ENCODE measurements around the gene COG8.
A peak's percentile ranks its signal among the peaks of the same experiment; 100 is the strongest.

DNA sequence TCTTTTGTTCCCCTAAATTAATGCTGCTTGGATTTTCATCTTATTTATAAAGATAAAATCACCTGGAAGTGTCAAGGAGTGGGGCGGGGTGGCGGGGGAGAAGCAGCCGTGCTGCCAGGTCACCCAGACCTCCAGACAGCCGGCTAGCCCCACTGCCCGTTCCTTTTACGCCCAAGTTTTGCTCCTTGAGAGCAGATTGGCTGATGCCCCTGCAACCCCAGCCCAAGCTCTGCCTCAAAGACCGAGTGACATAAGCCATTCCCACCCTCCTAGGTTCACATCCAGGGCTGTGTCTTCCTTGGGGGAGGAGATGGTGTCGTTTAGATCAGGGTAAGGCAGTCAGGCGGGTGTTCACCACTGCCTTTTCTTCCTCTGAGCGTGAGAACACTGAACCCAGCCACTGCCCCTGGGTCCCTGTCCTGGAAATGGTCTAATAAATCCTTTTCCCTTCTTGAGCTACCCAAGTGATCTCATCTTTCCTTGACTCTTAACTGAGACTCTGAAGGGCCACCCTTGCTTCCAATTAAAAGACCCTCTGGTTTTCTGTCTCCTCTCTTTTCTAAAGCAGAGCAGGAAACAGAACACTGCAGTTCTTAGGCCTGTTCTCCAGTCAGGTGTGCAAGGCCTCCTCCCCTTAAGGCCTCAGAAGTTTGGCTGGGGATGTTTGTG, 14.6 kb downstream of the COG8 start:
- TF ChIP-seq, protein P1, sequence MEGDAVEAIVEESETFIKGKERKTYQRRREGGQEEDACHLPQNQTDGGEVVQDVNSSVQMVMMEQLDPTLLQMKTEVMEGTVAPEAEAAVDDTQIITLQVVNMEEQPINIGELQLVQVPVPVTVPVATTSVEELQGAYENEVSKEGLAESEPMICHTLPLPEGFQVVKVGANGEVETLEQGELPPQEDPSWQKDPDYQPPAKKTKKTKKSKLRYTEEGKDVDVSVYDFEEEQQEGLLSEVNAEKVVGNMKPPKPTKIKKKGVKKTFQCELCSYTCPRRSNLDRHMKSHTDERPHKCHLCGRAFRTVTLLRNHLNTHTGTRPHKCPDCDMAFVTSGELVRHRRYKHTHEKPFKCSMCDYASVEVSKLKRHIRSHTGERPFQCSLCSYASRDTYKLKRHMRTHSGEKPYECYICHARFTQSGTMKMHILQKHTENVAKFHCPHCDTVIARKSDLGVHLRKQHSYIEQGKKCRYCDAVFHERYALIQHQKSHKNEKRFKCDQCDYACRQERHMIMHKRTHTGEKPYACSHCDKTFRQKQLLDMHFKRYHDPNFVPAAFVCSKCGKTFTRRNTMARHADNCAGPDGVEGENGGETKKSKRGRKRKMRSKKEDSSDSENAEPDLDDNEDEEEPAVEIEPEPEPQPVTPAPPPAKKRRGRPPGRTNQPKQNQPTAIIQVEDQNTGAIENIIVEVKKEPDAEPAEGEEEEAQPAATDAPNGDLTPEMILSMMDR (conservative IDR thresholded peaks at IDR 0.05; ENCODE audit: low read depth in 2 of 2) = no peak
- TF ChIP-seq POLR2AphosphoS5 (IDR thresholded peaks at IDR 0.05; ENCODE audit: low read depth) (0 out of 2 replicates have a peak, but pooled peaks have one; percentile 31), JUNB (IDR thresholded peaks at IDR 0.05; ENCODE audit: unreplicated experiment) (no peak), EZH2phosphoT487 (IDR thresholded peaks at IDR 0.05; ENCODE audit: unreplicated experiment) (no peak), EZH2 (IDR thresholded peaks at IDR 0.05; ENCODE audit: low read depth, unreplicated experiment) (no peak), ZNF114 (CRISPR knock-in tag; IDR thresholded peaks at IDR 0.05) (no peak), CREB1 (CRISPR knock-in tag; IDR thresholded peaks at IDR 0.05; ENCODE audit: low read depth) (no peak), STAT1 (IDR thresholded peaks at IDR 0.05; ENCODE audit: unreplicated experiment) (no peak)
- TF ChIP-seq, protein P2, sequence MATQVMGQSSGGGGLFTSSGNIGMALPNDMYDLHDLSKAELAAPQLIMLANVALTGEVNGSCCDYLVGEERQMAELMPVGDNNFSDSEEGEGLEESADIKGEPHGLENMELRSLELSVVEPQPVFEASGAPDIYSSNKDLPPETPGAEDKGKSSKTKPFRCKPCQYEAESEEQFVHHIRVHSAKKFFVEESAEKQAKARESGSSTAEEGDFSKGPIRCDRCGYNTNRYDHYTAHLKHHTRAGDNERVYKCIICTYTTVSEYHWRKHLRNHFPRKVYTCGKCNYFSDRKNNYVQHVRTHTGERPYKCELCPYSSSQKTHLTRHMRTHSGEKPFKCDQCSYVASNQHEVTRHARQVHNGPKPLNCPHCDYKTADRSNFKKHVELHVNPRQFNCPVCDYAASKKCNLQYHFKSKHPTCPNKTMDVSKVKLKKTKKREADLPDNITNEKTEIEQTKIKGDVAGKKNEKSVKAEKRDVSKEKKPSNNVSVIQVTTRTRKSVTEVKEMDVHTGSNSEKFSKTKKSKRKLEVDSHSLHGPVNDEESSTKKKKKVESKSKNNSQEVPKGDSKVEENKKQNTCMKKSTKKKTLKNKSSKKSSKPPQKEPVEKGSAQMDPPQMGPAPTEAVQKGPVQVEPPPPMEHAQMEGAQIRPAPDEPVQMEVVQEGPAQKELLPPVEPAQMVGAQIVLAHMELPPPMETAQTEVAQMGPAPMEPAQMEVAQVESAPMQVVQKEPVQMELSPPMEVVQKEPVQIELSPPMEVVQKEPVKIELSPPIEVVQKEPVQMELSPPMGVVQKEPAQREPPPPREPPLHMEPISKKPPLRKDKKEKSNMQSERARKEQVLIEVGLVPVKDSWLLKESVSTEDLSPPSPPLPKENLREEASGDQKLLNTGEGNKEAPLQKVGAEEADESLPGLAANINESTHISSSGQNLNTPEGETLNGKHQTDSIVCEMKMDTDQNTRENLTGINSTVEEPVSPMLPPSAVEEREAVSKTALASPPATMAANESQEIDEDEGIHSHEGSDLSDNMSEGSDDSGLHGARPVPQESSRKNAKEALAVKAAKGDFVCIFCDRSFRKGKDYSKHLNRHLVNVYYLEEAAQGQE (IDR thresholded peaks at IDR 0.05; ENCODE audit: unreplicated experiment) = no peak

Measured in GM23338 (cell line).